CD1c-positive myeloid dendritic cell (primary cell): ENCODE data around the gene DEPDC7.

Source experiments
- DNase-seq: peaks from one replicate; pipeline ENCODE4 v3.0.0-alpha.2; 2016; ENCODE audit errors: extremely low spot score

DEPDC7 gene

DNA sequence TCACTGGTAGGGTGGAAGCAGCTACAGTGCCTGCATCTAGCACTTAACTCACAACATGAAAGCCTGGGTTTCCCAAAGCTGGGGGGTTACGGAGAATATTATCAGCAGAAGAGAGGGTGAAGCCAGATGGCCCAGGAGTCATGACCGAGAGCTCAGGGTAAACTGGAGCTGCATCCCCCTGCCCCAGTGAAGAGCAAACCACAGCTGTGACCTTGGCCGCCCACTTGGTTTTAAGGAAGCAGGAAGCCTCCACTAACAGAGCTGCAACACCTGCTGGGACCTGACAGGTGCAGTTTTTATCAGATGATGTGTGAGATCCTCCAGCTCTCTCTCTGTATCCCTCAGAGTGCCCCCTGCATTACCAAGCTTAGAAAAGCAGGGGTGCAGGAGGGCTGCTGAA lies 44.6 kb downstream of the DEPDC7 start:
- no peak for DNase-seq

GRCh38 chr11:33062137-33062536 lies 46.5 kb downstream of the DEPDC7 start:
- DNase-seq, result no peak

GRCh38 chr11:33063326-33063881 lies 47.7 kb downstream of the DEPDC7 start:
- DNase-seq, result peak; percentile 85

DNA sequence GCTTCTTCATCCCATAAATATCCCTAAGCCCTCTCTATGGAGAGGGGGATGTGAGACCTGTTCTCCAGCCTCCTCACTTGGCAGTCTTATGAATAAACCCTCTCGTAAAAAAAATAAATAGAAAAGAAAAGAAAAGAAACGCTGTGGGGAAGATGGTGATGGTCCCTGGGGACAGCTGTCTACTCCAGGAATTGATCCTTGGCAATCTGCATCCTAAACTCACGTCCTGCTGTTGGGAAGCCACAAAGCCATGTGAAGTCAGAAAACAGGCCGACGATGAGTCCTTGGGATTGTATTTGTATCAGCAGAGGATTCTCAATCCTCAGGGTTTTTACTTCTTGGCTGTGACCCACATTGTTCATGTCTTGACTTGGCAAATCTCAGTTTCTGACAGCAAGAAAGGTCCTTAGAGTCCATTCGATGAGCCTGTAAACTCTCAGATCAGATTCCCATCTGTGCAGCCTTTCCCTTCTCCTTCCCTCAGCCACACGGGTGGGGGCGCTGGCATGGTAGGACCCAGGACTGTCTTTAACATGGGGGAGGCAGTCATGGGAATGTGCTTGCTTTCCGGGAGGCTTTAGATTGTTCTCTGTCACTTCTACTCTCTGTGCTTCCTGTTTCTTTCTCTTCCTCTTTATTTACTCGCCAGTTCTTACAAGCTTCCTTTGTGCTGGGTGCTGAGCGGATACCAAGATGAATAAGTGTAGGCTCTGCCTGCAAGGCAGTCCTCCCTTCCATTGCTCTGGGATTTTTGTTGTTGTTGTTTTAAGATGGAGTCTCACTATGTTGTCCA lies 48.6 kb downstream of the DEPDC7 start:
- peak; percentile 64 for DNase-seq

DNA sequence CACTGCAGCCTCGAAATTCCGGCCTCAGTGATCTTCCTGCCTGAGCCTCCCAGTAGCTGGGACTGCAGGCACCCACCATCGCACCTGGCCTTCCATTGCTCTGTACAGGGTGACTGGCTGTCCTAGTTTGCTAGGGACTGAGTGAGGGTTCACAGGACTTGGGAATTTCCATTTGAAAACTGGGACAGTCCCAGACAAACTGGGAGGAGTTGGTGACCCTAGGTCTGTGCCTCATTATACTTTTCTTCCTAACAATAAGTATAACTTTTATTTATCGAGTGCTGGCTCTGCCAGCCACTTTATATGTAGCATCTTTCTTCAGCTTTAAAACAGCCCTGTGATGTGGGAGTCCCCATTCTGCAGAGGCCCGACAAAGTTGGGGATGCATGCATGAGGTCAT lies 49.2 kb downstream of the DEPDC7 start:
- no peak for DNase-seq

- peak; percentile 65 for DNase-seq
Observed at GRCh38 chr11:33065445-33066178, 49.9 kb downstream of the DEPDC7 start.

DNA sequence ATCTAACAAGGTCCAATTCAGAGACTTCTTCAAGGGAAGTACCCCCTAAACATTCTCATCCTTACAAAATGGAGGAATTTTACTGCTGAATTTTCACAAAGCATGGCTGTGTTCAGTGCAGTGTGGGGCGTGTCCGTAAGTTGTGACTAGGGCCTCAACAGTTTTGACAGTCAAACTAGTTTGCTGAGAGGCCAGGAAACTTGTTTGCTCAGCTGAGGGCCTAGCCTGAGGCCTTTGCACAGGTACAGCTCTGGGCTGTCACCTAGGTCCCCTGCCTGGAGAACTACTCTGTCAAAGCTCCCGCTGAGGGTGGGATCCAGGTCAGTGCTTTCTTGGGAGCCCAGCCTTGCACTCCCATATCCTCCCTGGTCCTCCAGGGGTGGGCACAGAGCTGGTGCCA lies 51.6 kb downstream of the DEPDC7 start:
- DNase-seq, result no peak

- DNase-seq, result no peak
Observed at GRCh38 chr11:33068611-33069340, 53.1 kb downstream of the DEPDC7 start.

GRCh38 chr11:33072465-33072864 lies 56.8 kb downstream of the DEPDC7 start:
- no peak for DNase-seq
